ENCODE results near the gene SLCO4A1.
"Not testable (repeated sequence)": the region's sequence is repeated elsewhere in the genome, so short reads cannot be mapped to it uniquely, and the experiment has no call there.

Gene SLCO4A1

GRCh38 chr20:62666736-62667529 is 24.6 kb downstream of the SLCO4A1 start:
- DNase-seq (ENCODE audit: low read depth) = no peak

- DNase-seq (ENCODE audit: low read depth) = no peak
Measured at GRCh38 chr20:62667530-62668440, 25.5 kb downstream of the SLCO4A1 start.

- DNase-seq (ENCODE audit: low read depth) = no peak
Measured at GRCh38 chr20:62668441-62669027, 26.2 kb downstream of the SLCO4A1 start.

- DNase-seq (ENCODE audit: low read depth) = no peak
Measured at GRCh38 chr20:62669249-62669648, 26.9 kb downstream of the SLCO4A1 start.

GRCh38 chr20:62670156-62670555 is 27.9 kb downstream of the SLCO4A1 start:
- no peak for DNase-seq (ENCODE audit: low read depth)

- no peak for DNase-seq (ENCODE audit: low read depth)
Measured at GRCh38 chr20:62670998-62671397, 28.7 kb downstream of the SLCO4A1 start.

GRCh38 chr20:62671765-62672164 is 29.5 kb downstream of the SLCO4A1 start:
- DNase-seq (ENCODE audit: low read depth) = no peak

- no peak for DNase-seq (ENCODE audit: low read depth)
Measured at GRCh38 chr20:62674370-62674769, 32.1 kb downstream of the SLCO4A1 start.

- DNase-seq (ENCODE audit: low read depth) = no peak
Measured at GRCh38 chr20:62675156-62675876, 33.0 kb downstream of the SLCO4A1 start.

GRCh38 chr20:62675877-62676260 is 33.6 kb downstream of the SLCO4A1 start:
- no peak for DNase-seq (ENCODE audit: low read depth)

- DNase-seq (ENCODE audit: low read depth) = no peak
Measured at GRCh38 chr20:62676976-62677375, 34.7 kb downstream of the SLCO4A1 start.

- DNase-seq (ENCODE audit: low read depth) = no peak
Measured at GRCh38 chr20:62677678-62678077, 35.4 kb downstream of the SLCO4A1 start.

GRCh38 chr20:62678553-62678952 is 36.2 kb downstream of the SLCO4A1 start:
- no peak for DNase-seq (ENCODE audit: low read depth)

GRCh38 chr20:62679978-62680589 is 37.8 kb downstream of the SLCO4A1 start:
- no peak for DNase-seq (ENCODE audit: low read depth)

- DNase-seq (ENCODE audit: low read depth) = no peak
Measured at GRCh38 chr20:62682912-62683517, 40.7 kb downstream of the SLCO4A1 start.

- not testable (repeated sequence) for DNase-seq (ENCODE audit: low read depth)
Measured at GRCh38 chr20:62683660-62684322, 41.5 kb downstream of the SLCO4A1 start.

- DNase-seq (ENCODE audit: low read depth) = no peak
Measured at GRCh38 chr20:62684981-62685380, 42.7 kb downstream of the SLCO4A1 start.

GRCh38 chr20:62685781-62686555 is 43.7 kb downstream of the SLCO4A1 start:
- DNase-seq (ENCODE audit: low read depth) = no peak

GRCh38 chr20:62686869-62687830 is 44.8 kb downstream of the SLCO4A1 start:
- DNase-seq (ENCODE audit: low read depth) = no peak
